GM19238 (cell line): ENCODE data around the gene IL21.
"Not testable (repeated sequence)": the region's sequence is repeated elsewhere in the genome, so short reads cannot be mapped to it uniquely, and the experiment has no call there.

ENCODE experiments used
- DNase-seq: peaks from one replicate; pipeline ENCODE4 v3.0.0; 2011; ENCODE audit warnings: low spot score; ENCODE audit not compliant: insufficient read length

The IL21 gene

GRCh38 chr4:122621016-122621507 lies at the start of gene IL21:
IL21 (minus strand) TSS chr4:122621066; CDS start chr4:122621011, 55 bp downstream.
- DNase-seq, result no peak

DNA sequence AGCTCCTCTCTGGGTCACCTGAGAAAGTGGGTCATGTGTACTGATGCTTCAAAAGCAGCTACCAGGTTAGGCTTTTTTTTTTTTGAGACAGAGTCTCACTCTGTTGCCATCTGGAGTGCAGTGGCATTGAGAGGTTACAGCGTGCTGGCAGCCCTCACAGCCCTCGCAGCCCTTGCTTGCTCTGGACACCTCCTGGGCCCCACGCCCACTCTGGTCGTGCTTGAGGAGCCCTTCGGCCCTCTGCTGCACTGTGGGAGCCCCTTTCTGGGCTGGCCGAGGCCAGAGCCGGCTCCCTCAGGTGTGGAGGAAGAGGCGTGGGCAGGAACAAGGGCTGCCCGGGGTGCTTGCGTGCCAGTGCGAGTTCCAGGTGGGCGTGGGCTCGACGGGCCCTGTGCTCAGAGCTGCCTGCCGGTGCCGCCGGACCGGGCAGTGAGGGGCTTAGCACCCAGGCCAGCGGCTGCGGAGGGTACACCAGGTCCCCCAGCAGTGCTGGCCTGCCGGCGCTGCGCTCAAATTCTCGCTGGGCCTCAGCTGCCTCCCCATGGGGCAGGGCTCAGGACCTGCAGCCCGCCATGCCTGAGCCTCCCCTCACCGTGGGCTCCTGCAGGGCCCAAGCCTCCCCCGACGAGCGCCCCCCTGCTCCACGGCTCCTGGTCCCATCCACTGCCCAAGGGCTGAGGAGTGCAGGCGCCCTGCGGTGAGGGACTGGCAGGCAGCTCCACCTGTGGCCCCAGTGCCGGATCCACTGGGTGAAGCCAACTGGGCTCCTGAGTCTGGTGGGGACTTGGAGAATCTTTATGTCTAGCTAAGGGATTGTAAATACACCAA lies 49.3 kb upstream of the IL21 start:
- no peak for DNase-seq

DNA sequence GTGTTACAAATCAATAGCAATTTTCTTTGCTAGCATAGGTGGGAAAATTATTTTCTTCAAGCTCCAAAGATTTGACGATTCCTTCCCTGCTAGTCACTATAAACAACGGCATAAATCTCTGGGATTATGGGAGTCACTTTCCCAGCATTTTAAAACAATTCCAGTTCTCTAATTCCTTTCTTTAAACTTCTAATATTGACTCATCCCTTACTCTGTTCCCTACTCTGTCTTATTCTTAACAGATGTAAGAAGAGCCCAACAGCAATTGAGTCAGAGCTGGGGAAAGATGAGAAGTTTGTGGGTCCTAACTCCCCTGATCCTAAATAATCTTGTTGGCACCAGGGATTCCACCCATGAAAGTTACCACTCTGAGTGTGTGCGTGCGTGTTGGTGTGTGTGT lies 47.4 kb upstream of the IL21 start:
- DNase-seq, result no peak

- no peak for DNase-seq
These were observed 45.8 kb upstream of the IL21 start for GRCh38 chr4:122666527-122667245.

DNA sequence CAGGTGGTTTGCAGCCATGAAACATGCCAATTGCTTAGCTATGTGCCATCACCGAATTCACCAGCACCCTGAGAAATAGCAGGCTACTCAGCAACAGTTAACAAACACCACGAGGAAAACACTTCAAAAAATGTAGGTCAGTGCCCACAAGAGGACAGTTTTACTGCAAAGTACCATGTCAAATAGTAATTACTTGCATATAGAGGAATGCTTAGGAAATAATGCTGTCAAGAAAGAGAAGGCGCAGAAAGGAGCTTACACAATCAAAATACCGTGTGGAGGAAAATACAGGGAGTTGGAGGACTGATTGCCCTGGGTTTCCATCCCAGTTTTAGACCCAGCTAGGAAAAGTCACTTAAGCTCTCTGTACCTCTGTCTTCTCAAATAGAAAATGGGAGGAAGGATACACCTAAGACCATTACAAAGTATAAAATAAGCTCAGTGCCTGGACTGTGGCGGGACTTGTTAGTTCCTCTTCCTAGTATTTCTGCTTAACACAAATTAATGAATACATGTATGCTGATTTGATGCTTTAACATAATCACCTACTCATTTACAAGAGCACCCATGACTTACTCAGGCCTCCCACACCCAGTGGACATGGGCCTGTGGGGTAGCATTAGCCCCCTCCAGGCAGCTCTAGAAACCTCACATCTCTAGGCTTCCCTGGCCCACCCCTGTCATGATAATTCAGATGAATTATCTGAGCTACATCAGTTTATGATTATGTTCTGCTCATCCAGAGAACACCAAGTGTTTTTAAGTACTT lies 44.5 kb upstream of the IL21 start:
- DNase-seq, result no peak

- DNase-seq, result no peak
These were observed 43.1 kb upstream of the IL21 start for GRCh38 chr4:122663814-122664610.

DNA sequence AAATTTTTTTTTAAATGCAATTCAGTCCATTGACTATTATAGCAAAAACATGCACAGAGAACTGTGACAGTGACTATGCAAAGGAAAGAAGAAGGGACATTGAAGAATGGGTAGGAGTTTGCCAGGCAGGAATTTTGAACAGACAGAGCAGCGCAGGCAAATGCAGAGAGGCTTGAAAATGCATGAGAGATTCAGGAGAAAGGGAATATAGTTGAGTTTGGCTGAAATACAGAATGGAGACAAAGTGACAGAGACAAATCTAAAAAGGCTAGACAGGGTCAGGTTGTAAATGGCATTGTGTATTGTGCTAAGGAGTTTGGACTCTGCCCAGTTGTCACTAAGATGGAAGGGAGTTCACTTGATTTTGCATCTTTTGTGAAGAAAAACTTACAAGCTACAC lies 42.4 kb upstream of the IL21 start:
- DNase-seq, result no peak

- no peak for DNase-seq
These were observed 41.8 kb upstream of the IL21 start for GRCh38 chr4:122662701-122663100.

GRCh38 chr4:122661176-122662160 lies 40.6 kb upstream of the IL21 start:
- no peak for DNase-seq

DNA sequence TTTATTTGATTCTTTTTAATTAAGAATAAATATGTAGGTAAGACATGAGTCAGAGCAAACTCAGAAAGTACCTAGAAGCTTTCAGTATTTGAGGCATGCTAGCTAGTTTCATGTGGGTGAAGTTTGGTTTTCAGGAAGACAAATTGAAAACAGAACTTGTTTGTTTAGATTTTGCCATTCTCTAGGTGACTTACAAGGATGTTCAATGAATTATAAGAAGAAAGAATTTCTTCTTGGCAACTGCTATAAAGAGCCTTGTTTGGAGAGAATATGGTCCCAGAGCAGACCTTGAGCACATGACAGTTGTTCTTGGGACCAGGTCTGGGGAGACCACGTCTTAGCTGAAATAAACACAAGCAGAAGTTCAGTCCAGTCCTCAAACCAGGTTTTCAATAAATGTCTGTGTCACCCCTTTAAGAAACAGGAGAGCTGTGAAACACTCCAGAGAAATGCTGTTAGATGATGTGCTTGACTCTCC lies 38.0 kb upstream of the IL21 start:
- DNase-seq, result no peak

DNA sequence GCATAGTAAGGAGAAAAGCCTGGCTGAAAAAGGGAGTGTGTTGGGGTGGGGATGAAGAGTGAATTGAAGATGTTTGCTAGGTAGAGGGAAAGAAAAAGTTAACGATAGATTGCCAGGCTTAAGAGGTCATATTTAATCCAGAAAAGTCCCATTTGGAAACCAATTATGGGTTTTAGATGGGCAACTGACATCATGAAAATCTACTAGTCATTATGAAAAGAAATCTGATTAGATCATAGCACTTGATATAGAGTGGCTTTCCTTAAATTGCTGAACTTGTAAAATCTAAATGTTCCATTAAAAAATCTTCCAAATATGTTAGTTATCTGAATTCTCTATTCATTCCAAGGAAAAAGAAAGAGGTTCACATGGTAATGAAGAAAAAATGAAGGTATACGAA lies 37.5 kb upstream of the IL21 start:
- no peak for DNase-seq

DNA sequence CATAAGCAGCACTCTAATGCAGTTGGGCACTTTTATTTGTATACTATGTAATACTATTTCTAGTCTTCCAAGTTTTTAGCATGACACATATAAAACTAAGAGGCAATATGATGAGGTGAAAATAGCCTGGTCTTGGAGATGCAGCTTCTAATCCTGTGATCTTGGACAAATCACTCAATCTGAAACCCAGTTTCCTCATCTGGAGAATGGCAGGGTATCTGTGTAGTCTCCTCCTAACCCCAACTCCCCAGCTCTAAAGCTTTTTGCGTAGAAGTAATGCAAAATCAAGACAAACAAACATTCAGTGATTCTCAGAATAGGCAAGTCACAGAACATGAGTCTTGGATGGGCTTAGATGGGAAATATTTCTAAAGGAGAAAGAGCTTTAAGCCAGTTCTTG lies 36.7 kb upstream of the IL21 start:
- no peak for DNase-seq

- DNase-seq, result not testable (repeated sequence)
These were observed 35.7 kb upstream of the IL21 start for GRCh38 chr4:122656583-122656982.

- no peak for DNase-seq
These were observed 31.5 kb upstream of the IL21 start for GRCh38 chr4:122652379-122652778.

DNA sequence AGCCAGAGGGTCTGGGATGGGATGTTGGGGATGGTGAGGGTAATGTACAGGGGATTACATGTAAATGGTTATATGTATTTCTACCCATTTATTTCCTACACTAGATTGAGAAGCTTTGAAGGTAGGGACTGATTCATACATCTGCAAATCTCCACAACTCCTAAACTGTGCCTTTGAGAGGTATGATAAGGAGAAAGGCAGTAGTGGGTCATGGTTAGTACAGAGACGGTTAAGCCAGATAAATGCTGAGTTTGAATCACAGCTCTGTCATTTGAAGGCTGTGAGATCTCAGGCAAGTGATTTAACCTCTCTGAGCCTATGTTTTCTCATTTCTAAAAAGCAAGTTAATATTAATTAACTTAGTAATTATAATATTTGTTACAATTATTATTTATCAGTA lies 29.3 kb upstream of the IL21 start:
- no peak for DNase-seq

DNA sequence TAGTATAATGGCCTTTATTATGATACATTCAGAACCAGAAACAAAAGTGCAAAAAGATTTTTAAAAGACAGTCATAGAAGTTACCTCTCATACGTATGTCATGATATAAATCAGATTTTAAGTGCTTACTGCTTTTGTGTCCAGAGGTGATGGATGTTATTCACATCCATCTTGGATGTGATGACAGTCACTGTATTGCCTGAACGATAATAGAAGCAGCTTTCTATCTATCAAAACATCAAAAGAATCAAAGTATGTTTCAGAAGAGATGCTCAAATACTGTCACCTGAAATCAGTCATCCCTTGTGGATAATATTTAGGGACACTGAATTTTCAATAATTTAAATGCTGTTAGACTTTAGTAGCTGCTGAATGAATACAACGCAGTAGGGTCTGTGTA lies 26.8 kb upstream of the IL21 start:
- DNase-seq, result no peak

- DNase-seq, result no peak
These were observed 22.4 kb upstream of the IL21 start for GRCh38 chr4:122643257-122643656.

DNA sequence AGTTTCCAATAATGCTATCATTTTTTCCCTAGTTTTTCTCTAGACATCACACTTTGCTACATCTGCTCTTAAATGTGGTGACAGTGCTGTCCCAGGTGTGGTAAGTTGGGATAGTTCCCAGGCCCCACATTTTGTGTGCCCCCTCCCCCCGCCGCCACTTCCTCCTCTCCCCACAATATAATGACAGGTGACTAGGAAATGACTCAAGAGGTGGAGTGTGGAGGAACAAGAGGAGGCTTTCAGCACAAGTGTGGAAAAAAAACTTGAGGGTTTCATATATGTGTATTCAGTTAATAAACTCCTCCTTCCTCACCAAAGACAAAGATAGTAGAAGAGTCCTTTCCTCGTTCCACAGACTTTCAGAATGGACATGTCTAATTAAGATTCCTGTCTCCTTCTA lies 18.3 kb upstream of the IL21 start:
- DNase-seq, result no peak

DNA sequence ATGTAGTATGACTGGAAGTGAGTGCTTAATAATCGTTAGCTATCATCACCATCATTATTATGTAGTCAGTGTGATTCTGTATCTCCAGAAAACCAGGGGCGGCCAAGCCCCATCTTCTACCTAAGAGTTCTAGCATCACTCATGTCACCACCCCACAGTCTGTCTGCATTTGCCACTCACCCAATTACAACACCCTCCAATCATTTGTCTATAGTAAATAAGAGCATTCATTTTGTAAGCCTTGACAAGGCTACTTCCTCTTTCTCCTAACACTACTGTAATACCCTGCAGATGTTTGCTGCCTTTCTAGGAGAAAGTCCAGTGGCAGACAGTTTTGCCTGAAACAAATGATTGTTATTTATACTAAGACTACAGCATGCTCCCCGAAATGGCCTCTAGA lies 15.8 kb upstream of the IL21 start:
- DNase-seq, result no peak

- no peak for DNase-seq
These were observed 14.3 kb upstream of the IL21 start for GRCh38 chr4:122635205-122635604.
